ENCODE data around the gene SDK1.

DNA sequence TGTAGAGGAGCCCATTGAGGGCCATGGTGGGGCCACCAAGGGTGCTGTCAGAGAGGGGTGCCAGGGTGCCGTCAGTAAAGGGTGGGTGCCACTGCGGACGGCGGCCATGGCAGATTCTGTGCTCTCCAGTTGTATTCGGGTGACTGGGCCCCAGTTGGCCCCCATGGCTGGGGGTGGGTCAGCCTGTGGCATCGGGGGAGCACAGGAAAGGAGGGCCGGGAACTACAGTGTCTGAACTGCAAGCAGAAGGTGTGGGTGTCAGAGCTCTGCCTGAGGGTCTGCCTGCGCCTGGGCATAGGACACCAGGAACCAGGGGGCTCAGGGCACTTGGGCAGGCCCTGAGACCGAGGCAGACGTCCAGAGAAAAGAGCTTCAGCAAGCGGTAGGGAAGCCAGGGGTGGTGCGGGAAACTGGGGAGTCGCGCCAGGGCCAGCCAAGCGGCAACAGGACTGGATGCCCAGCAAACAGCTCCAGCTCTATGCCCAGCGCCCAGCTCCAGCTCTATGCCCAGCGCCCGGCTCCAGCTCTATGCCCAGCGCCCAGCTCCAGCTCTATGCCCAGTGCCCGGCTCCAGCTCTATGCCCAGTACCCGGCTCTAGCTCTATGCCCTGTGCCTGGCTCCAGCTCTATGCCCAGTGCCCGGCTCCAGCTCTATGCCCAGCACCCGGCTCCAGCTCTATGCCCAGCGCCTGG is 878.8 kb downstream of the SDK1 start:
- TF ChIP-seq, protein P1, sequence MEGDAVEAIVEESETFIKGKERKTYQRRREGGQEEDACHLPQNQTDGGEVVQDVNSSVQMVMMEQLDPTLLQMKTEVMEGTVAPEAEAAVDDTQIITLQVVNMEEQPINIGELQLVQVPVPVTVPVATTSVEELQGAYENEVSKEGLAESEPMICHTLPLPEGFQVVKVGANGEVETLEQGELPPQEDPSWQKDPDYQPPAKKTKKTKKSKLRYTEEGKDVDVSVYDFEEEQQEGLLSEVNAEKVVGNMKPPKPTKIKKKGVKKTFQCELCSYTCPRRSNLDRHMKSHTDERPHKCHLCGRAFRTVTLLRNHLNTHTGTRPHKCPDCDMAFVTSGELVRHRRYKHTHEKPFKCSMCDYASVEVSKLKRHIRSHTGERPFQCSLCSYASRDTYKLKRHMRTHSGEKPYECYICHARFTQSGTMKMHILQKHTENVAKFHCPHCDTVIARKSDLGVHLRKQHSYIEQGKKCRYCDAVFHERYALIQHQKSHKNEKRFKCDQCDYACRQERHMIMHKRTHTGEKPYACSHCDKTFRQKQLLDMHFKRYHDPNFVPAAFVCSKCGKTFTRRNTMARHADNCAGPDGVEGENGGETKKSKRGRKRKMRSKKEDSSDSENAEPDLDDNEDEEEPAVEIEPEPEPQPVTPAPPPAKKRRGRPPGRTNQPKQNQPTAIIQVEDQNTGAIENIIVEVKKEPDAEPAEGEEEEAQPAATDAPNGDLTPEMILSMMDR (IDR thresholded peaks at IDR 0.05): no peak
- TF ChIP-seq POLR2A (IDR thresholded peaks at IDR 0.05): no peak

Data from body of pancreas (tissue), 4 donors.